ENCODE measurements around the gene MAN1A1.

MAN1A1 gene

GRCh38 chr6:119148098-119148824 is 201.3 kb downstream of the MAN1A1 start:
- H3K4me3 ChIP-seq (ENCODE audit: low read length) = no peak overlapping the region
- TF ChIP-seq CTCF (conservative IDR thresholded peaks at IDR 0.05; ENCODE audit: low read depth, low read length) = peak; percentile 64
- peak; percentile 76 for DNase-seq (ENCODE audit: low read depth)

- TF ChIP-seq CTCF (conservative IDR thresholded peaks at IDR 0.05; ENCODE audit: low read depth, low read length) = no peak
- DNase-seq (ENCODE audit: low read depth) = peak; percentile 86
- no peak overlapping the region for H3K4me3 ChIP-seq (ENCODE audit: low read length)
Measured at GRCh38 chr6:119147101-119148053, 202.2 kb downstream of the MAN1A1 start.

GRCh38 chr6:119145111-119145510 is 204.4 kb downstream of the MAN1A1 start:
- H3K4me3 ChIP-seq (ENCODE audit: low read length) = no peak overlapping the region
- TF ChIP-seq CTCF (conservative IDR thresholded peaks at IDR 0.05; ENCODE audit: low read depth, low read length) = no peak
- DNase-seq (ENCODE audit: low read depth) = no peak

- no peak for DNase-seq (ENCODE audit: low read depth)
- no peak overlapping the region for H3K4me3 ChIP-seq (ENCODE audit: low read length)
- no peak for TF ChIP-seq CTCF (conservative IDR thresholded peaks at IDR 0.05; ENCODE audit: low read depth, low read length)
Measured at GRCh38 chr6:119142637-119143036, 206.9 kb downstream of the MAN1A1 start.

GRCh38 chr6:119142041-119142440 is 207.5 kb downstream of the MAN1A1 start:
- no peak for DNase-seq (ENCODE audit: low read depth)
- no peak overlapping the region for H3K4me3 ChIP-seq (ENCODE audit: low read length)
- TF ChIP-seq CTCF (conservative IDR thresholded peaks at IDR 0.05; ENCODE audit: low read depth, low read length) = no peak

- no peak for DNase-seq (ENCODE audit: low read depth)
- no peak for TF ChIP-seq CTCF (conservative IDR thresholded peaks at IDR 0.05; ENCODE audit: low read depth, low read length)
- H3K4me3 ChIP-seq (ENCODE audit: low read length) = no peak overlapping the region
Measured at GRCh38 chr6:119140196-119141140, 209.1 kb downstream of the MAN1A1 start.
